Measurements from ENCODE around the gene LANCL1.

LANCL1 gene

GRCh38 chr2:210496512-210496911 is 20.0 kb upstream of the LANCL1 start:
- no peak overlapping the region for H3K27ac ChIP-seq (ENCODE audit: poor library complexity, severe bottlenecking)
- ATAC-seq (ENCODE audit: low read depth) (no peak), DNase-seq (ENCODE audit: low spot score) (no peak)
- no peak overlapping the region for H3K4me3 ChIP-seq (ENCODE audit: severe bottlenecking)
- no peak for TF ChIP-seq CTCF (IDR thresholded peaks at IDR 0.05; ENCODE audit: poor library complexity, severe bottlenecking)
- no peaks in the 10 kb centered on the region for H3K4me1 ChIP-seq (ENCODE audit: insufficient read depth, poor library complexity, severe bottlenecking)
- no peaks in the 10 kb centered on the region for H3K27me3 ChIP-seq (ENCODE audit: insufficient read depth, poor library complexity, severe bottlenecking)
- no peaks in the 10 kb centered on the region for H3K36me3 ChIP-seq (ENCODE audit: low read depth)
- H3K9me3 ChIP-seq (ENCODE audit: severe bottlenecking) = no peaks in the 10 kb centered on the region

GRCh38 chr2:210493528-210493927 is 17.0 kb upstream of the LANCL1 start:
- no peaks in the 10 kb centered on the region for H3K27me3 ChIP-seq (ENCODE audit: insufficient read depth, poor library complexity, severe bottlenecking)
- ATAC-seq (ENCODE audit: low read depth) (no peak), DNase-seq (ENCODE audit: low spot score) (no peak)
- TF ChIP-seq CTCF (IDR thresholded peaks at IDR 0.05; ENCODE audit: poor library complexity, severe bottlenecking) = no peak
- H3K4me1 ChIP-seq (ENCODE audit: insufficient read depth, poor library complexity, severe bottlenecking) = no peaks in the 10 kb centered on the region
- H3K27ac ChIP-seq (ENCODE audit: poor library complexity, severe bottlenecking) = no peak overlapping the region
- no peaks in the 10 kb centered on the region for H3K36me3 ChIP-seq (ENCODE audit: low read depth)
- no peaks in the 10 kb centered on the region for H3K9me3 ChIP-seq (ENCODE audit: severe bottlenecking)
- no peak overlapping the region for H3K4me3 ChIP-seq (ENCODE audit: severe bottlenecking)

GRCh38 chr2:210481601-210482175 is 5.1 kb upstream of the LANCL1 start:
- Histone ChIP-seq H3K9me3 (ENCODE audit: severe bottlenecking) (no peaks in the 10 kb centered on the region), H3K36me3 (ENCODE audit: low read depth) (no peaks in the 10 kb centered on the region), H3K4me3 (ENCODE audit: severe bottlenecking) (no peak overlapping the region), H3K27me3 (ENCODE audit: insufficient read depth, poor library complexity, severe bottlenecking) (no peaks in the 10 kb centered on the region), H3K27ac (ENCODE audit: poor library complexity, severe bottlenecking) (no peak overlapping the region), H3K4me1 (ENCODE audit: insufficient read depth, poor library complexity, severe bottlenecking) (peaks cover 4% of the 10 kb centered on the region)
- no peak for TF ChIP-seq CTCF (IDR thresholded peaks at IDR 0.05; ENCODE audit: poor library complexity, severe bottlenecking)
- ATAC-seq (ENCODE audit: low read depth) = no peak
- DNase-seq (ENCODE audit: low spot score) = no peak

GRCh38 chr2:210480764-210481163 is 4.2 kb upstream of the LANCL1 start:
- H3K9me3 ChIP-seq (ENCODE audit: severe bottlenecking) = no peaks in the 10 kb centered on the region
- no peak for DNase-seq (ENCODE audit: low spot score)
- no peak overlapping the region for H3K27ac ChIP-seq (ENCODE audit: poor library complexity, severe bottlenecking)
- no peak for ATAC-seq (ENCODE audit: low read depth)
- no peaks in the 10 kb centered on the region for H3K36me3 ChIP-seq (ENCODE audit: low read depth)
- TF ChIP-seq CTCF (IDR thresholded peaks at IDR 0.05; ENCODE audit: poor library complexity, severe bottlenecking) = no peak
- H3K27me3 ChIP-seq (ENCODE audit: insufficient read depth, poor library complexity, severe bottlenecking) = no peaks in the 10 kb centered on the region
- H3K4me1 ChIP-seq (ENCODE audit: insufficient read depth, poor library complexity, severe bottlenecking) = peaks cover 4% of the 10 kb centered on the region
- no peak overlapping the region for H3K4me3 ChIP-seq (ENCODE audit: severe bottlenecking)

- TF ChIP-seq CTCF (IDR thresholded peaks at IDR 0.05; ENCODE audit: poor library complexity, severe bottlenecking) = no peak
Observed at GRCh38 chr2:210480079-210480478, 3.5 kb upstream of the LANCL1 start.

More at GRCh38 chr2:210480079-210480478, 3.5 kb upstream of the LANCL1 start:
- H3K27ac ChIP-seq (ENCODE audit: poor library complexity, severe bottlenecking) = no peak overlapping the region
- no peak overlapping the region for H3K4me3 ChIP-seq (ENCODE audit: severe bottlenecking)
- DNase-seq (ENCODE audit: low spot score) (no peak), ATAC-seq (ENCODE audit: low read depth) (no peak)
- no peaks in the 10 kb centered on the region for H3K9me3 ChIP-seq (ENCODE audit: severe bottlenecking)
- H3K36me3 ChIP-seq (ENCODE audit: low read depth) = no peaks in the 10 kb centered on the region
- peaks cover 4% of the 10 kb centered on the region for H3K4me1 ChIP-seq (ENCODE audit: insufficient read depth, poor library complexity, severe bottlenecking)
- H3K27me3 ChIP-seq (ENCODE audit: insufficient read depth, poor library complexity, severe bottlenecking) = no peaks in the 10 kb centered on the region

Measured in RWPE2 (cell line).